Endodermal cell (in vitro differentiated cells): ENCODE data around the gene PANX2. TPM values are rescaled to one million over a fixed set of nuclear protein-coding genes. Genes with fewer than 3 reads are reported as not detected.

Source experiments
- DNase-seq: peaks from one replicate; pipeline ENCODE4 v3.0.0-alpha.2; 2017
- H3K27ac ChIP-seq: 2 replicates; pipeline ENCODE4 v1.5.1; 2013; ENCODE audit warnings: mild to moderate bottlenecking, low read depth, low read length, moderate library complexity
- H3K27me3 ChIP-seq: 2 replicates; pipeline ENCODE4 v1.6.1; 2013; ENCODE audit warnings: mild to moderate bottlenecking, low read length, moderate library complexity; ENCODE audit not compliant: insufficient read depth, control insufficient read depth, poor library complexity, severe bottlenecking
- H3K36me3 ChIP-seq: 2 replicates; pipeline ENCODE4 v1.7.0; 2013; ENCODE audit warnings: mild to moderate bottlenecking, low read length, moderate library complexity; ENCODE audit not compliant: control insufficient read depth, insufficient read depth
- H3K4me1 ChIP-seq: one replicate; pipeline ENCODE4 v1.7.0; 2013; ENCODE audit warnings: low read length; ENCODE audit not compliant: control insufficient read depth, insufficient read depth
- H3K4me3 ChIP-seq: 2 replicates; pipeline ENCODE4 v1.5.1; 2013; ENCODE audit warnings: mild to moderate bottlenecking, low read length, moderate library complexity
- H3K9ac ChIP-seq: 2 replicates; pipeline ENCODE4 v1.6.1; 2013; ENCODE audit warnings: mild to moderate bottlenecking, low read length, moderate library complexity; ENCODE audit not compliant: poor library complexity, severe bottlenecking; ENCODE audit errors: extremely low read depth
- H3K9me3 ChIP-seq: 2 replicates; pipeline ENCODE4 v1.6.1; 2013; ENCODE audit warnings: mild to moderate bottlenecking, low read length, moderate library complexity; ENCODE audit not compliant: control insufficient read depth
- H3K27ac Mint-ChIP-seq: 2 replicates; pipeline ENCODE4 v1.8.0; 2020; ENCODE audit warnings: mixed read lengths
- H3K27me3 Mint-ChIP-seq: 2 replicates; pipeline ENCODE4 v1.8.0; 2021; ENCODE audit warnings: mild to moderate bottlenecking, mixed read lengths; ENCODE audit not compliant: insufficient read depth
- H3K36me3 Mint-ChIP-seq: 2 replicates; pipeline ENCODE4 v1.8.0; 2020; ENCODE audit warnings: low read depth, mixed read lengths
- H3K4me1 Mint-ChIP-seq: 2 replicates; pipeline ENCODE4 v1.8.0; 2020; ENCODE audit warnings: mixed read lengths
- H3K4me3 Mint-ChIP-seq: 2 replicates; pipeline ENCODE4 v1.8.0; 2020; ENCODE audit warnings: mild to moderate bottlenecking, moderate library complexity, mixed read lengths
- H3K9me3 Mint-ChIP-seq: 2 replicates; pipeline ENCODE4 v1.8.0; 2020; ENCODE audit warnings: mild to moderate bottlenecking, mixed read lengths
- CTCF ChIP-seq: fragments of 200-600 bp; sonication (generic); conservative IDR thresholded peaks from 2 replicates; pipeline ENCODE4 v1.5.0; 2021; ENCODE audit warnings: antibody characterized with exemption, mild to moderate bottlenecking
- WGBS, 2 experiments: methylation state at CpG; one replicate each; pipeline versions ENCODE4 v1.1.5 to v1.1.7; 2013; ENCODE audit warnings: missing lambda C conversion rate in 2 of 2, mixed read lengths in 1 of 2; ENCODE audit not compliant: insufficient coverage in 1 of 2, insufficient read length in 1 of 2; 5-methylcytosine and 5-hydroxymethylcytosine counted together
- total RNA-seq, 2 donors: library from RNA; stranded (reverse); fragmentation: NEBNext Ultra II Directional in 1 of 2; extraction: Animal tissue kit (Norgen Biotek cat#: 25700) in 1 of 2; gene quantifications; 2 replicates in 1 of 2; 3 replicates in 1 of 2; pipeline ENCODE4 v1.2.1, GENCODE V29; 2021

The PANX2 gene
- total RNA-seq, 2 donors from 2014 or later = 8.8 to 11.2 TPM

GRCh38 chr22:50205781-50206569 is 35.4 kb downstream of the PANX2 start:
- H3K4me1 ChIP-seq = no peaks in the 10 kb centered on the region
- H3K27me3 ChIP-seq = no peaks in the 10 kb centered on the region
- TF ChIP-seq CTCF = no peak
- Mint-ChIP-seq H3K36me3 (peaks cover 39% of the 10 kb centered on the region), H3K9me3 (peaks cover 3% of the 10 kb centered on the region), H3K27ac (no peak overlapping the region), H3K27me3 (peaks cover 3% of the 10 kb centered on the region), H3K4me3 (no peak overlapping the region), H3K4me1 (peaks cover 5% of the 10 kb centered on the region)
- DNase-seq = no peak
- H3K4me3 ChIP-seq = no peak overlapping the region
- H3K9me3 ChIP-seq = peaks cover 7% of the 10 kb centered on the region
- H3K9ac ChIP-seq = no peak overlapping the region
- no peak overlapping the region for H3K27ac ChIP-seq
- peaks cover 37% of the 10 kb centered on the region for H3K36me3 ChIP-seq
- WGBS, 2 experiments = 95 to 96% methylated on average over 40 to 45 of the region's 45 CpGs

- Histone ChIP-seq H3K27ac (no peak overlapping the region), H3K4me3 (no peak overlapping the region), H3K27me3 (no peaks in the 10 kb centered on the region), H3K9ac (no peak overlapping the region), H3K4me1 (no peaks in the 10 kb centered on the region), H3K36me3 (peaks cover 44% of the 10 kb centered on the region), H3K9me3 (peaks cover 7% of the 10 kb centered on the region)
- 79 to 83% methylated on average over 5 to 10 of the region's 10 CpGs for WGBS, 2 experiments
- TF ChIP-seq CTCF = peak; percentile 85
- H3K4me1 Mint-ChIP-seq = peaks cover 5% of the 10 kb centered on the region
- H3K36me3 Mint-ChIP-seq = peaks cover 44% of the 10 kb centered on the region
- no peak overlapping the region for H3K4me3 Mint-ChIP-seq
- H3K27ac Mint-ChIP-seq = no peak overlapping the region
- H3K27me3 Mint-ChIP-seq = peaks cover 3% of the 10 kb centered on the region
- peaks cover 3% of the 10 kb centered on the region for H3K9me3 Mint-ChIP-seq
- DNase-seq = peak; percentile 91
Observed at GRCh38 chr22:50206599-50206998, 36.1 kb downstream of the PANX2 start.

- no peak for DNase-seq
- no peak overlapping the region for H3K4me3 Mint-ChIP-seq
- no peak overlapping the region for H3K4me3 ChIP-seq
- no peak overlapping the region for H3K27ac Mint-ChIP-seq
- no peaks in the 10 kb centered on the region for H3K4me1 Mint-ChIP-seq
- H3K9me3 Mint-ChIP-seq = peaks cover 3% of the 10 kb centered on the region
- no peaks in the 10 kb centered on the region for H3K27me3 Mint-ChIP-seq
- H3K36me3 ChIP-seq = peaks cover 52% of the 10 kb centered on the region
- H3K27ac ChIP-seq = no peak overlapping the region
- H3K27me3 ChIP-seq = no peaks in the 10 kb centered on the region
- TF ChIP-seq CTCF = no peak
- H3K9me3 ChIP-seq = peaks cover 10% of the 10 kb centered on the region
- 87 to 94% methylated on average over 15 to 23 of the region's 23 CpGs for whole genome bisulfite sequencing, 2 experiments
- H3K4me1 ChIP-seq = no peaks in the 10 kb centered on the region
- peaks cover 48% of the 10 kb centered on the region for H3K36me3 Mint-ChIP-seq
- no peak overlapping the region for H3K9ac ChIP-seq
Observed at GRCh38 chr22:50207383-50208140, 37.0 kb downstream of the PANX2 start.
